Endothelial cell of umbilical vein (primary cell): ENCODE data around the gene RNASEH1. TPM values are rescaled to one million over a fixed set of nuclear protein-coding genes. Genes with fewer than 3 reads are reported as not detected.
A peak's percentile ranks its signal among the peaks of the same experiment; 100 is the strongest.

Experiments used
- BruUV-seq: library from RNA; stranded (reverse); fragments of 400-500 nt; replicated peaks from 2 replicates; lab custom pipeline; 2021; lab: Mats Ljungman, UMichigan
- CTCF ChIA-PET: fragments of 300-600, 350-600 bp; sonication (Branson Sonifier 250); formaldehyde crosslinking; loops from one replicate; lab custom pipeline; 2021; ENCODE audit warnings: antibody characterized with exemption, inconsistent platforms; lab: Charles Lee
- POLR2A ChIA-PET: fragments of 300-600, 350-600 bp; sonication (Branson Sonifier 250); formaldehyde crosslinking; loops from one replicate; lab custom pipeline; 2021; ENCODE audit warnings: antibody characterized with exemption, inconsistent platforms; lab: Charles Lee
- DNase-seq: peaks from one replicate; pipeline ENCODE4 v3.0.0-alpha.2; 2011; ENCODE audit warnings: low read depth, low spot score
- FAIRE-seq: peaks from 2 replicates; lab custom pipeline; 2011; peaks lifted over from hg19 to GRCh38; lab: Jason Lieb, UNC
- H2AFZ ChIP-seq: 2 replicates; pipeline ENCODE4 v1.6.0; 2012; ENCODE audit warnings: low read depth, low read length, control low read depth, inconsistent platforms
- H3K27ac ChIP-seq: 2 replicates; pipeline ENCODE4 v1.5.1; 2011; ENCODE audit warnings: low read depth, mild to moderate bottlenecking, control low read depth, low read length, moderate library complexity; ENCODE audit not compliant: insufficient read depth
- H3K27me3 ChIP-seq, 2 experiments: 2 replicates each; pipeline versions ENCODE4 v1.6.0 to v1.6.1; 2011; ENCODE audit warnings: low read length in 2 of 2, mixed read lengths in 1 of 2; ENCODE audit not compliant: control insufficient read depth in 2 of 2, insufficient read depth in 2 of 2
- H3K36me3 ChIP-seq, 2 experiments: 2 replicates in 1 of 2; 3 replicates in 1 of 2; pipeline ENCODE4 v1.5.1; 2011; ENCODE audit warnings: low read length in 2 of 2, mild to moderate bottlenecking in 1 of 2, moderate library complexity in 1 of 2; ENCODE audit not compliant: control insufficient read depth in 2 of 2, insufficient read depth in 2 of 2; ENCODE audit errors: extremely low read depth in 1 of 2
- H3K4me1 ChIP-seq: 3 replicates; pipeline ENCODE4 v1.5.1; 2011; ENCODE audit warnings: mild to moderate bottlenecking, low read length; ENCODE audit not compliant: control insufficient read depth, insufficient read depth; ENCODE audit errors: extremely low read depth
- H3K4me2 ChIP-seq: 2 replicates; pipeline ENCODE4 v1.6.1; 2011; ENCODE audit warnings: low read length, control low read depth, mixed read lengths; ENCODE audit not compliant: insufficient read depth
- H3K4me3 ChIP-seq, 3 experiments: fragments of 200-600 bp in 1 of 3; sonication (generic), shearing (Covaris generic) in 1 of 3; replicated peaks in 1 of 3; 2 replicates each; pipeline ENCODE4 v1.5.1; 2011 to 2016; ENCODE audit warnings: control low read depth in 3 of 3, low read length in 3 of 3, mild to moderate bottlenecking in 2 of 3, inconsistent platforms in 1 of 3, low read depth in 1 of 3, moderate library complexity in 1 of 3; ENCODE audit not compliant: insufficient read depth in 1 of 3
- H3K79me2 ChIP-seq: 2 replicates; pipeline ENCODE4 v1.6.0; 2012; ENCODE audit warnings: low read length, inconsistent platforms; ENCODE audit not compliant: control insufficient read depth, insufficient read depth
- H3K9ac ChIP-seq: replicated peaks from 2 replicates; pipeline ENCODE3; 2011; ENCODE audit warnings: low read length, control low read depth; ENCODE audit not compliant: insufficient read depth; ENCODE audit errors: extremely low read depth
- H3K9me1 ChIP-seq: replicated peaks from 3 replicates; pipeline ENCODE4 v1.6.0; 2011; ENCODE audit warnings: mild to moderate bottlenecking, low read length; ENCODE audit not compliant: control insufficient read depth, insufficient read depth; ENCODE audit errors: extremely low read depth
- H3K9me3 ChIP-seq: replicated peaks from 2 replicates; pipeline ENCODE4 v1.5.1; 2012; ENCODE audit warnings: low read length, inconsistent platforms; ENCODE audit not compliant: control insufficient read depth, insufficient read depth
- H4K20me1 ChIP-seq: replicated peaks from 2 replicates; pipeline ENCODE3; 2011; ENCODE audit warnings: mild to moderate bottlenecking, low read length; ENCODE audit not compliant: control insufficient read depth, insufficient read depth; ENCODE audit errors: extremely low read depth
- EZH2 ChIP-seq: IDR thresholded peaks from 2 replicates; pipeline ENCODE4 v1.6.1; 2012; ENCODE audit warnings: borderline replicate concordance, low read depth, mild to moderate bottlenecking, moderate library complexity, low read length, inconsistent platforms; ENCODE audit not compliant: severe bottlenecking
- FOS ChIP-seq: IDR thresholded peaks from 2 replicates; pipeline ENCODE4 v1.6.1; 2011; ENCODE audit warnings: mild to moderate bottlenecking, low read length, moderate library complexity, borderline replicate concordance; ENCODE audit not compliant: insufficient read depth
- GATA2 ChIP-seq: IDR thresholded peaks from 2 replicates; pipeline ENCODE4 v1.7.0; 2011; ENCODE audit warnings: low read depth, mild to moderate bottlenecking, moderate library complexity, mixed read lengths, low read length; ENCODE audit not compliant: insufficient read length, insufficient read depth
- JUN ChIP-seq: IDR thresholded peaks from 2 replicates; pipeline ENCODE4 v1.6.1; 2011; ENCODE audit warnings: borderline replicate concordance, low read depth; ENCODE audit not compliant: insufficient read length, insufficient read depth
- MYC ChIP-seq: IDR thresholded peaks from one replicate; pipeline ENCODE4 v1.6.1; 2011; ENCODE audit warnings: mild to moderate bottlenecking, low read depth, low read length
- POLR2A ChIP-seq: IDR thresholded peaks from 2 replicates; pipeline ENCODE4 v1.6.1; 2012; ENCODE audit warnings: low read depth, mild to moderate bottlenecking, control low read depth, low read length
- POLR2AphosphoS5 ChIP-seq: IDR thresholded peaks from 2 replicates; pipeline ENCODE4 v1.6.1; 2012; ENCODE audit warnings: low read depth, mild to moderate bottlenecking, control low read depth, low read length, moderate library complexity; ENCODE audit not compliant: insufficient read depth
- dilution Hi-C: fragments of 300-500 bp; cut with MboI; formaldehyde crosslinking; loops from one replicate; pipeline ENCODE4 v1.15.0; 2019; ENCODE audit warnings: low sequenced_read_pairs; ENCODE audit not compliant: extremely low pct_ligation_motif_present
- intact Hi-C: fragments of 100-400 bp; cut with micrococcal nuclease; formaldehyde crosslinking; loops from one replicate; pipeline ENCODE4 v1.10.0; 2022
- polyA plus RNA-seq, 4 experiments: library from polyadenylated mRNA; depleted of rRNA in 3 of 4; stranded (reverse) in 3 of 4; unstranded in 1 of 4; fragments of >200 nt; gene quantifications; 2 replicates each; pipeline versions ENCODE4 v1.2.1 to v1.2.3, GENCODE V29; 2011 to 2012; ENCODE audit warnings: missing spikeins in 1 of 4
- total RNA-seq: library from RNA; stranded (reverse); gene quantifications from 2 replicates; pipeline ENCODE4 v1.2.3, GENCODE V29; 2021
- TF ChIP-seq, protein P1 (sequence below): IDR thresholded peaks from 2 replicates; pipeline ENCODE4 v1.6.1; 2011; ENCODE audit not compliant: insufficient read depth, insufficient read length
- TF ChIP-seq, protein P2 (sequence below), 2 donors: IDR thresholded peaks; 1 replicate in 1 of 2; 2 replicates in 1 of 2; pipeline ENCODE4 v1.5.1; 2011; ENCODE audit warnings: low read length in 2 of 2, mild to moderate bottlenecking in 2 of 2, moderate library complexity in 2 of 2, control low read depth in 1 of 2, inconsistent platforms in 1 of 2, low read depth in 1 of 2; ENCODE audit not compliant: insufficient read depth in 1 of 2; ENCODE audit errors: extremely low read depth in 1 of 2

RNASEH1 gene
- total and polyA plus RNA-seq, 2 donors (not counting 3 experiments of a cell fraction or from before 2014, with no cell fraction given) = 12.8 to 30.8 TPM

DNA sequence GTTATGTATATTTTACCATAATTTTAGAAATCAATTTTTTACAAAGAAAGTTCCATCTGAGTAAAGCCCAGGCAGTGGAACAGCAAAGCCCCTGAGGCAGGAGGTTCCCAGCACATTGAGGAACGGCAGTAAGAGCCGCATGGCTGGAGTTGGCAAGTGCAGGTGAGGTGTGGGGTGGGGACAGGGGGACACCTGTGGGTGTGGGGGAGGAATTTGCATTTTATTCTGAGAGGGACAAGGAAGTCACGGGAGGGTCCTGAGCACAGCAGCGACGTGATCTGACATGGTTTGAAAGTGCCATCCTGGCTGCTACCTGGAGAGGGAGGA, 22.7 kb downstream of the RNASEH1 start:
- H4K20me1 ChIP-seq = no peaks in the 10 kb centered on the region
- dilution Hi-C loops (no loop called here), intact Hi-C loops (loop anchor here (5.0 kb wide), 1 partner anchor 58 kb away; no protein-coding TSS in a partner anchor)

More for the DNA sequence above, 22.7 kb downstream of the RNASEH1 start:
- peak overlapping the region in 2 of 3 experiments; percentile 1 to 51 for H3K4me3 ChIP-seq
- H3K27me3 ChIP-seq = no peaks in the 10 kb centered on the region
- H3K9me1 ChIP-seq = no peaks in the 10 kb centered on the region
- H3K9me3 ChIP-seq = no peaks in the 10 kb centered on the region
- H3K9ac ChIP-seq = peak overlapping the region; percentile 91
- H3K36me3 ChIP-seq = no peaks in the 10 kb centered on the region
- no peak for DNase-seq
- peak overlapping the region; percentile 90 for H2AFZ ChIP-seq
- H3K4me1 ChIP-seq = peaks cover 19% of the 10 kb centered on the region
- CTCF ChIA-PET = interaction anchor here (2.6 kb wide), 2 partner anchors 12 to 16 kb away, joined by 8 to 12 read pairs; partner anchors contain the start of gene ADI1
- POLR2A ChIA-PET = no interaction called here
- H3K27ac ChIP-seq = peak overlapping the region; percentile 90
- TF ChIP-seq, protein P1, sequence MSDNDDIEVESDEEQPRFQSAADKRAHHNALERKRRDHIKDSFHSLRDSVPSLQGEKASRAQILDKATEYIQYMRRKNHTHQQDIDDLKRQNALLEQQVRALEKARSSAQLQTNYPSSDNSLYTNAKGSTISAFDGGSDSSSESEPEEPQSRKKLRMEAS = no peak
- no peak for TF ChIP-seq GATA2
- no peak for TF ChIP-seq POLR2AphosphoS5
- no peak for TF ChIP-seq EZH2
- TF ChIP-seq FOS = no peak
- TF ChIP-seq, protein P2, sequence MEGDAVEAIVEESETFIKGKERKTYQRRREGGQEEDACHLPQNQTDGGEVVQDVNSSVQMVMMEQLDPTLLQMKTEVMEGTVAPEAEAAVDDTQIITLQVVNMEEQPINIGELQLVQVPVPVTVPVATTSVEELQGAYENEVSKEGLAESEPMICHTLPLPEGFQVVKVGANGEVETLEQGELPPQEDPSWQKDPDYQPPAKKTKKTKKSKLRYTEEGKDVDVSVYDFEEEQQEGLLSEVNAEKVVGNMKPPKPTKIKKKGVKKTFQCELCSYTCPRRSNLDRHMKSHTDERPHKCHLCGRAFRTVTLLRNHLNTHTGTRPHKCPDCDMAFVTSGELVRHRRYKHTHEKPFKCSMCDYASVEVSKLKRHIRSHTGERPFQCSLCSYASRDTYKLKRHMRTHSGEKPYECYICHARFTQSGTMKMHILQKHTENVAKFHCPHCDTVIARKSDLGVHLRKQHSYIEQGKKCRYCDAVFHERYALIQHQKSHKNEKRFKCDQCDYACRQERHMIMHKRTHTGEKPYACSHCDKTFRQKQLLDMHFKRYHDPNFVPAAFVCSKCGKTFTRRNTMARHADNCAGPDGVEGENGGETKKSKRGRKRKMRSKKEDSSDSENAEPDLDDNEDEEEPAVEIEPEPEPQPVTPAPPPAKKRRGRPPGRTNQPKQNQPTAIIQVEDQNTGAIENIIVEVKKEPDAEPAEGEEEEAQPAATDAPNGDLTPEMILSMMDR (IDR thresholded peaks at IDR 0.05; ENCODE audit: extremely low read depth in 1 of 2, insufficient read depth in 1 of 2, low read depth in 1 of 2, low read length in 2 of 2) = no peak
- no peak for TF ChIP-seq POLR2A
- TF ChIP-seq JUN = no peak
- TF ChIP-seq MYC = no peak
- no peaks in the 10 kb centered on the region for H3K79me2 ChIP-seq
- FAIRE-seq = no peak
- BruUV-seq = no TSS peak
- H3K4me2 ChIP-seq = peak overlapping the region; percentile 68
